Stimulated activated CD4-positive, alpha-beta T cell treated with anti-CD3 and anti-CD28 coated beads, Interleukin-4, amount 100 ng/mL, for 24 hours (primary cell): Measurements from ENCODE around the gene RARB.

Source experiments
- DNase-seq: peaks from one replicate; pipeline ENCODE4 v3.0.0-alpha.2; 2020

RARB gene

GRCh38 chr3:25582242-25582641, 154.2 kb downstream of the RARB start:
- no peak for DNase-seq

- DNase-seq, result no peak
Observed at GRCh38 chr3:25583343-25583742, 155.3 kb downstream of the RARB start.

- no peak for DNase-seq
Observed at GRCh38 chr3:25584011-25584789, 156.1 kb downstream of the RARB start.

- DNase-seq, result no peak
Observed at GRCh38 chr3:25585361-25586166, 157.5 kb downstream of the RARB start.

- DNase-seq, result no peak
Observed at GRCh38 chr3:25586167-25586505, 158.1 kb downstream of the RARB start.

- DNase-seq, result no peak
Observed at GRCh38 chr3:25586553-25586952, 158.5 kb downstream of the RARB start.

GRCh38 chr3:25587094-25587493, 159.0 kb downstream of the RARB start:
- no peak for DNase-seq

- no peak for DNase-seq
Observed at GRCh38 chr3:25587526-25587925, 159.5 kb downstream of the RARB start.

- no peak for DNase-seq
Observed at GRCh38 chr3:25587975-25588374, 159.9 kb downstream of the RARB start.

GRCh38 chr3:25588441-25589103, 160.5 kb downstream of the RARB start:
- DNase-seq, result no peak

- no peak for DNase-seq
Observed at GRCh38 chr3:25589104-25589782, 161.2 kb downstream of the RARB start.

- DNase-seq, result no peak
Observed at GRCh38 chr3:25589783-25590258, 161.8 kb downstream of the RARB start.

- DNase-seq, result no peak
Observed at GRCh38 chr3:25592510-25592968, 164.5 kb downstream of the RARB start.

- no peak for DNase-seq
Observed at GRCh38 chr3:25593001-25593400, 164.9 kb downstream of the RARB start.

- DNase-seq, result no peak
Observed at GRCh38 chr3:25594007-25594502, 166.0 kb downstream of the RARB start.

GRCh38 chr3:25597535-25598101, 169.6 kb downstream of the RARB start:
- no peak for DNase-seq

- no peak for DNase-seq
Observed at GRCh38 chr3:25603703-25604102, 175.6 kb downstream of the RARB start.

- DNase-seq, result no peak
Observed at GRCh38 chr3:25604107-25604805, 176.2 kb downstream of the RARB start.

- DNase-seq, result no peak
Observed at GRCh38 chr3:25610167-25610566, 182.1 kb downstream of the RARB start.

GRCh38 chr3:25610779-25611178, 182.7 kb downstream of the RARB start:
- DNase-seq, result no peak

- DNase-seq, result no peak
Observed at GRCh38 chr3:25611193-25611592, 183.1 kb downstream of the RARB start.

GRCh38 chr3:25618028-25618427, 190.0 kb downstream of the RARB start:
- DNase-seq, result no peak
